Neural progenitor cell (in vitro differentiated cells): ENCODE results near the gene LRRC18. TPM values are rescaled to one million over a fixed set of nuclear protein-coding genes. Genes with fewer than 3 reads are reported as not detected.

ENCODE experiments used
- DNase-seq: peaks from one replicate; pipeline ENCODE4 v3.0.0-alpha.2; 2016; ENCODE audit warnings: low spot score
- H2AFZ ChIP-seq: fragments of 200-600 bp; sonication (generic); replicated peaks from 2 replicates; pipeline ENCODE4 v1.6.1; 2016; ENCODE audit warnings: antibody characterized with exemption
- H3F3A ChIP-seq: fragments of 200-600 bp; sonication (generic); 2 replicates; pipeline ENCODE4 v1.6.1; 2016; ENCODE audit warnings: antibody characterized with exemption, low read depth
- H3K27ac ChIP-seq: fragments of 200-600 bp; sonication (generic); 2 replicates; pipeline ENCODE4 v1.5.1; 2016; ENCODE audit warnings: mild to moderate bottlenecking
- H3K27me3 ChIP-seq: fragments of 200-600 bp; sonication (generic); 2 replicates; pipeline ENCODE4 v1.6.1; 2016; ENCODE audit warnings: mild to moderate bottlenecking, moderate library complexity
- H3K36me3 ChIP-seq: fragments of 200-600 bp; sonication (generic); 2 replicates; pipeline ENCODE4 v1.5.1; 2016
- H3K4me1 ChIP-seq: fragments of 200-600 bp; sonication (generic); 2 replicates; pipeline ENCODE4 v1.6.1; 2016; ENCODE audit warnings: mixed run types
- H3K4me2 ChIP-seq: fragments of 200-600 bp; sonication (generic); 2 replicates; pipeline ENCODE4 v1.6.1; 2016
- H3K4me3 ChIP-seq: fragments of 200-600 bp; sonication (generic); 2 replicates; pipeline ENCODE4 v1.5.1; 2016
- H3K79me2 ChIP-seq: fragments of 200-600 bp; sonication (generic); 2 replicates; pipeline ENCODE4 v1.6.1; 2016; ENCODE audit warnings: low read depth
- H3K9ac ChIP-seq: fragments of 200-600 bp; sonication (generic); 2 replicates; pipeline ENCODE4 v1.6.1; 2016
- H3K9me3 ChIP-seq: fragments of 200-600 bp; sonication (generic); 2 replicates; pipeline ENCODE4 v1.5.1; 2016; ENCODE audit warnings: low read depth
- H4K20me1 ChIP-seq: fragments of 200-600 bp; sonication (generic); 2 replicates; pipeline ENCODE4 v1.6.1; 2016; ENCODE audit warnings: low read depth
- H3K27ac Mint-ChIP-seq: 3 replicates; pipeline ENCODE4 v1.8.0; 2021; ENCODE audit warnings: mixed read lengths
- H3K27me3 Mint-ChIP-seq: 2 replicates; pipeline ENCODE4 v1.8.0; 2022; ENCODE audit warnings: low read depth, mild to moderate bottlenecking, inconsistent platforms, moderate library complexity, mixed read lengths; ENCODE audit not compliant: insufficient read depth
- H3K36me3 Mint-ChIP-seq: 3 replicates; pipeline ENCODE4 v1.8.0; 2021; ENCODE audit warnings: mixed read lengths
- H3K4me1 Mint-ChIP-seq: 3 replicates; pipeline ENCODE4 v1.8.0; 2021; ENCODE audit warnings: mixed read lengths
- H3K4me3 Mint-ChIP-seq: 3 replicates; pipeline ENCODE4 v1.8.0; 2021; ENCODE audit warnings: mild to moderate bottlenecking, moderate library complexity, mixed read lengths
- H3K9me3 Mint-ChIP-seq: 3 replicates; pipeline ENCODE4 v1.8.0; 2020; ENCODE audit warnings: mixed read lengths
- CTCF ChIP-seq: fragments of 200-600 bp; sonication (generic); IDR thresholded peaks from 2 replicates; pipeline ENCODE4 v1.5.1; 2017; ENCODE audit warnings: antibody characterized with exemption, mild to moderate bottlenecking
- EZH2 ChIP-seq: fragments of 200-600 bp; sonication (generic); IDR thresholded peaks from 2 replicates; pipeline ENCODE4 v1.6.1; 2017; ENCODE audit warnings: antibody characterized with exemption, mild to moderate bottlenecking, moderate library complexity
- EZH2phosphoT487 ChIP-seq: fragments of 200-600 bp; sonication (generic); IDR thresholded peaks from 2 replicates; pipeline ENCODE4 v1.6.1; 2017; ENCODE audit warnings: antibody characterized with exemption
- total RNA-seq: library from RNA; depleted of rRNA; stranded (reverse); fragments of >200 nt; gene quantifications from 2 replicates; pipeline ENCODE4 v1.2.3, GENCODE V29; 2015; ENCODE audit warnings: low replicate concordance

The LRRC18 gene
- total RNA-seq, 1 donor from 2014 or later: not detected

GRCh38 chr10:48947690-48948469 is 8.2 kb upstream of the LRRC18 start:
- H3K9me3 ChIP-seq: no peaks in the 10 kb centered on the region
- H3K36me3 Mint-ChIP-seq: no peaks in the 10 kb centered on the region
- no peak overlapping the region for H3K27ac Mint-ChIP-seq
- H3K27ac ChIP-seq: no peak overlapping the region
- H3K27me3 ChIP-seq: no peaks in the 10 kb centered on the region
- no peak overlapping the region for H3K9ac ChIP-seq
- H3F3A ChIP-seq: no peaks in the 10 kb centered on the region
- no peaks in the 10 kb centered on the region for H3K9me3 Mint-ChIP-seq
- H3K4me2 ChIP-seq: no peak overlapping the region
- no peaks in the 10 kb centered on the region for H4K20me1 ChIP-seq
- no peaks in the 10 kb centered on the region for H3K79me2 ChIP-seq
- H3K4me1 Mint-ChIP-seq: peaks cover 11% of the 10 kb centered on the region
- H3K36me3 ChIP-seq: no peaks in the 10 kb centered on the region
- peaks cover 6% of the 10 kb centered on the region for H3K4me1 ChIP-seq
- H2AFZ ChIP-seq: no peak overlapping the region
- peaks cover 2% of the 10 kb centered on the region for H3K27me3 Mint-ChIP-seq
- DNase-seq: no peak
- no peak overlapping the region for H3K4me3 ChIP-seq
- no peak overlapping the region for H3K4me3 Mint-ChIP-seq
- TF ChIP-seq EZH2phosphoT487 (no peak), EZH2 (no peak)

GRCh38 chr10:48946891-48947500 is 7.4 kb upstream of the LRRC18 start:
- Histone ChIP-seq H3F3A (no peaks in the 10 kb centered on the region), H3K27me3 (no peaks in the 10 kb centered on the region), H3K4me3 (no peak overlapping the region), H3K4me2 (no peak overlapping the region), H3K27ac (no peak overlapping the region), H4K20me1 (no peaks in the 10 kb centered on the region), H2AFZ (no peak overlapping the region), H3K79me2 (no peaks in the 10 kb centered on the region), H3K4me1 (peaks cover 6% of the 10 kb centered on the region), H3K9ac (no peak overlapping the region), H3K36me3 (no peaks in the 10 kb centered on the region), H3K9me3 (no peaks in the 10 kb centered on the region)
- Mint-ChIP-seq H3K27ac (no peak overlapping the region), H3K4me1 (peaks cover 11% of the 10 kb centered on the region), H3K36me3 (no peaks in the 10 kb centered on the region), H3K4me3 (no peak overlapping the region), H3K9me3 (no peaks in the 10 kb centered on the region), H3K27me3 (peaks cover 2% of the 10 kb centered on the region)
- no peak for DNase-seq
- TF ChIP-seq EZH2phosphoT487 (no peak), EZH2 (no peak), CTCF (no peak)

- Mint-ChIP-seq H3K27me3 (peaks cover 4% of the 10 kb centered on the region), H3K4me3 (no peak overlapping the region), H3K9me3 (no peaks in the 10 kb centered on the region), H3K36me3 (no peaks in the 10 kb centered on the region), H3K27ac (no peak overlapping the region), H3K4me1 (peaks cover 7% of the 10 kb centered on the region)
- Histone ChIP-seq H4K20me1 (no peaks in the 10 kb centered on the region), H3K9me3 (no peaks in the 10 kb centered on the region), H3K27me3 (no peaks in the 10 kb centered on the region), H2AFZ (no peak overlapping the region), H3K36me3 (no peaks in the 10 kb centered on the region), H3K9ac (no peak overlapping the region), H3K4me3 (no peak overlapping the region), H3K4me2 (no peak overlapping the region), H3K79me2 (no peaks in the 10 kb centered on the region), H3F3A (no peaks in the 10 kb centered on the region), H3K4me1 (peaks cover 1% of the 10 kb centered on the region), H3K27ac (no peak overlapping the region)
- no peak for DNase-seq
- no peak for TF ChIP-seq EZH2phosphoT487
- no peak for TF ChIP-seq EZH2
- TF ChIP-seq CTCF: no peak
Observed at GRCh38 chr10:48946332-48946731, 6.7 kb upstream of the LRRC18 start.
